Effector memory CD4-positive, alpha-beta T cell (primary cell): Measurements from ENCODE around the gene SIGLEC1.

Experiments used
- DNase-seq, 3 donors: peaks; one replicate each; pipeline ENCODE4 v3.0.0-alpha.2; 2020
- H3K27ac ChIP-seq: 2 replicates; pipeline ENCODE4 v1.7.0; 2013; ENCODE audit warnings: mild to moderate bottlenecking, low read length, moderate library complexity; ENCODE audit not compliant: insufficient read depth, poor library complexity, severe bottlenecking
- H3K27me3 ChIP-seq: replicated peaks from 2 replicates; pipeline ENCODE4 v1.7.0; 2013; ENCODE audit warnings: mild to moderate bottlenecking, low read length; ENCODE audit not compliant: insufficient read depth, control insufficient read depth, poor library complexity, severe bottlenecking
- H3K36me3 ChIP-seq: 2 replicates; pipeline ENCODE4 v1.7.0; 2013; ENCODE audit warnings: mild to moderate bottlenecking, low read length, moderate library complexity; ENCODE audit not compliant: control insufficient read depth, insufficient read depth
- H3K4me1 ChIP-seq: 2 replicates; pipeline ENCODE4 v1.7.0; 2013; ENCODE audit warnings: low read length, mild to moderate bottlenecking; ENCODE audit not compliant: control insufficient read depth, insufficient read depth, poor library complexity, severe bottlenecking
- H3K4me3 ChIP-seq: 2 replicates; pipeline ENCODE4 v1.7.0; 2013; ENCODE audit warnings: low read length, low read depth, mild to moderate bottlenecking; ENCODE audit not compliant: insufficient read depth, poor library complexity, severe bottlenecking
- H3K9me3 ChIP-seq: 2 replicates; pipeline ENCODE4 v1.7.0; 2013; ENCODE audit warnings: mild to moderate bottlenecking, low read length, moderate library complexity; ENCODE audit not compliant: control insufficient read depth

SIGLEC1 gene

GRCh38 chr20:3716195-3716834 is 3.9 kb upstream of the SIGLEC1 start:
- H3K36me3 ChIP-seq, result no peaks in the 10 kb centered on the region
- no peaks in the 10 kb centered on the region for H3K4me1 ChIP-seq
- no peak overlapping the region for H3K27ac ChIP-seq
- H3K9me3 ChIP-seq, result no peaks in the 10 kb centered on the region
- no peak overlapping the region for H3K4me3 ChIP-seq
- peaks cover 4% of the 10 kb centered on the region for H3K27me3 ChIP-seq
- no peak for DNase-seq

DNA sequence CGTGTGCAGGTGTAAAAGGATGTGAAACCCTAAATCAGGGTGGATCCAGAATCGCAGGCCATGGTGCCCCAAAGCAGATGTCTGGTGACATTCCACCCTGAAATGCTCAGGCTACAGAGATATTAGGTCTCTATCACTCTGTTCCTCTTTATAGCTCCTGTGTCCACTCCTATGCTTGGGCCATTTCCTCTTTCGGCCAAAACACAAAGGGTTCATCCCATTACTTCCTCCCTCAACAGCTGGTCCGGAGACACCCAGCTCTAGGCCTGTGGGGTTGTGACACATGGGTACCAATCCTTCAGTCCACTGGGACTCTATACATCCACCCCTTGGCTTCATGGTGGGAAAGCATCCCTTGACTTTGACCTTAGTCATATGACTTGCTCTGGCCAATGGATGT is 1.7 kb upstream of the SIGLEC1 start:
- no peak for DNase-seq
- no peaks in the 10 kb centered on the region for H3K36me3 ChIP-seq
- no peaks in the 10 kb centered on the region for H3K4me1 ChIP-seq
- peaks cover 3% of the 10 kb centered on the region for H3K27me3 ChIP-seq
- no peaks in the 10 kb centered on the region for H3K9me3 ChIP-seq
- H3K27ac ChIP-seq, result no peak overlapping the region
- no peak overlapping the region for H3K4me3 ChIP-seq

DNA sequence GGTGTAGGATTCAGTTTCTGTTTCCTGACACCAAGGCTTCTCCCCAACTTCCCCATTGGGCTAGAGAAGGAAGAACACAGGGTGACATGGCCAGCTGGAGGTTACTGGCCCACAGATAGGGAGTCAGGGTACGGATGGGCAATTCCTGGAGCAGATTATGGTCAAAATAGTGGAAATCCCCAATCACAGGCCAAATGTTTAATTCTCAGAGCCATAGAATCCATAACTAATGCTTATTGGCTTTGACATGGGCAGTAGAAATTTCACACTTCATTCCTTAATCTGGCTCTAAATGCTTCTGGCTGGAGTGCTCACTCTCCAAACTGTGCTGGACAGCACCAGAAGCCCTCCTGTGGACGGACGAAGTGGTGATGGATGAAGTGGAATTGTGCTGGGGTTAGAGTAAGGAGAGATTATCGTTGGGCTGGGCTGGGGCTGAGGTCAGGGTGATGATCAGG is 887 bp downstream of the SIGLEC1 start:
- DNase-seq, result no peak
- no peaks in the 10 kb centered on the region for H3K4me1 ChIP-seq
- H3K27ac ChIP-seq, result no peak overlapping the region
- no peaks in the 10 kb centered on the region for H3K9me3 ChIP-seq
- no peaks in the 10 kb centered on the region for H3K36me3 ChIP-seq
- no peak overlapping the region for H3K4me3 ChIP-seq
- H3K27me3 ChIP-seq, result no peaks in the 10 kb centered on the region

DNA sequence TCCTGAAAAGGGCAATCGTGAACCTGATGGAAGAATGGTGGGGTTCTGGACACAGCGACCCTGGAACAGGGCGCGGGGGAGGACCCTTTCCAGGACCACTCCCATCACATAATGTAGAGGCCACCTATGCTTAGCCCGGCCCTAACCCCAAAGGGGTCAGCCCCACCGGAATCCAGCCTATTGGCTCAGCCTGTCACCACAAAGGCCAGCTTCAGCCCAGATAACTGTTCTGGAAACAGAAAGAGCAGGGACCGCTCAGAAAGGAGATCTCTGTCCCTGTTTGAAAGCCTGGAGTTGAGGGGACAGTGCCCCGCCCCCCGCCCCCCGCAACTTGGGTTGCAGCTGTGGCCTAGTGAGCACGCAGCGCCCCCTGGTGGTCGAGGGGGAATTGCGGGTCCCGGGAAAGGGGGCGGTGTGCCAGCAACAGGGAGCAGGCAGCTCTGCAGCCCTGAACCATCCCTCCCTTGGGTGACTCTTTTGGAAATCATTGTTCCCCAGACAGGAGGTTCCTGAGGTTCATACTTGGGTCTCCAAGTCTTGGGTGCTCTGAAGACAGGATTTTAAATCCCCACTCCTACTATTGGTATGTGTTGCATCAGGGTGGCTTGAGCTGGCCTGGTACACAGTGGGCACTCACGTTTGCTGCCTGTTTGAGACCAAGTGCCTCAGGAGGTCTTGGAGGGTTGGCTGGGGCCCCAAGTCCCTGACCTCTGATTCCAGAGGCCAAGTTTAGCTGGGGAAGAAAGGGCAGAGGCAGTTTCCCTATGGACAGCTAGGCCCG is 1.5 kb downstream of the SIGLEC1 start:
- H3K9me3 ChIP-seq, result no peaks in the 10 kb centered on the region
- H3K4me1 ChIP-seq, result no peaks in the 10 kb centered on the region
- H3K27ac ChIP-seq, result no peak overlapping the region
- H3K36me3 ChIP-seq, result no peaks in the 10 kb centered on the region
- no peaks in the 10 kb centered on the region for H3K27me3 ChIP-seq
- no peak overlapping the region for H3K4me3 ChIP-seq
- DNase-seq, result peak; percentile 46 to 64 (median 60)

DNA sequence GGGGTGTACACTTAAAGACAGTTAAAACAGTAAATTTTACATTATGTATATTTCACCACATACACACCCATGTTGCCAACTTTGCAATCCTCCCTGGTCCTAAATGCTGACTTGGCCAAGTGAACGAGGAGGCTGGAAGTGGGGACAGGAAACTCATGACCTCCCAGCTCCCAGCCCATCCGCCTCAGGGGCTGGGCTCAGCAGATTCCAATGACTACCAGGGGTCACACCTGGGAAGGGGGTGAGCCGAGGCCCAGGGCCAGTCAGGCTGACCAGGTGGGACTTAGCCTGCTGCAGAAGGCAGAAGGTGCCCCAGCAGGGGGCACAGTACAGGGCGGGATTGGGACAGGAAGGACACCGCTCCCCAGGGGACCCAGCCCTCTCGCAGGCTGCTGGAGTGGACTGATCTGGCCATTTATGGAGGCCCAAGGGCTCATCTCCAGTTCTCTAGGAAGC is 2.4 kb downstream of the SIGLEC1 start:
- H3K4me3 ChIP-seq, result no peak overlapping the region
- H3K27me3 ChIP-seq, result no peaks in the 10 kb centered on the region
- H3K27ac ChIP-seq, result no peak overlapping the region
- H3K4me1 ChIP-seq, result no peaks in the 10 kb centered on the region
- H3K9me3 ChIP-seq, result no peaks in the 10 kb centered on the region
- DNase-seq, result no peak
- H3K36me3 ChIP-seq, result no peaks in the 10 kb centered on the region

DNA sequence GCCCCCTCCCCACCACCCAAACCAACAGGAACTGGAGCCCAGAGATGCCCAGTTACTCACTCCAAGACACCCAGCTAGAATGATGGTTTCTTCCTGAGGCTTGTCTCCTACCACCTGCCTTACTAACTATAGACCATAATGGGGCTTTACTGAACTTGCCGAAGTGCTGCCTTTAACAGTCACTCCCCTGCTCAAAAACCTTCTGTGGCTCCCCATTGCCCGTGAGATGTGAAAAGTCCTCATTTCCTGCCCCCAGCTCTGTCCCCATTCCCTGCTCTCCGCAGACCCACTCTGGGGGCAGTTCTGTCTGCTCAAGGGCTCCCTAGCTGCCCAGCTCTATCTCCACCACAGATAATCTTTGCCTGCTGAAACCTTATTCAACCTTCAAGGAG is 4.9 kb downstream of the SIGLEC1 start:
- Histone ChIP-seq H3K36me3 (no peaks in the 10 kb centered on the region), H3K4me3 (no peak overlapping the region), H3K9me3 (no peaks in the 10 kb centered on the region), H3K27ac (no peak overlapping the region), H3K27me3 (no peaks in the 10 kb centered on the region), H3K4me1 (no peaks in the 10 kb centered on the region)
- DNase-seq, result no peak

DNA sequence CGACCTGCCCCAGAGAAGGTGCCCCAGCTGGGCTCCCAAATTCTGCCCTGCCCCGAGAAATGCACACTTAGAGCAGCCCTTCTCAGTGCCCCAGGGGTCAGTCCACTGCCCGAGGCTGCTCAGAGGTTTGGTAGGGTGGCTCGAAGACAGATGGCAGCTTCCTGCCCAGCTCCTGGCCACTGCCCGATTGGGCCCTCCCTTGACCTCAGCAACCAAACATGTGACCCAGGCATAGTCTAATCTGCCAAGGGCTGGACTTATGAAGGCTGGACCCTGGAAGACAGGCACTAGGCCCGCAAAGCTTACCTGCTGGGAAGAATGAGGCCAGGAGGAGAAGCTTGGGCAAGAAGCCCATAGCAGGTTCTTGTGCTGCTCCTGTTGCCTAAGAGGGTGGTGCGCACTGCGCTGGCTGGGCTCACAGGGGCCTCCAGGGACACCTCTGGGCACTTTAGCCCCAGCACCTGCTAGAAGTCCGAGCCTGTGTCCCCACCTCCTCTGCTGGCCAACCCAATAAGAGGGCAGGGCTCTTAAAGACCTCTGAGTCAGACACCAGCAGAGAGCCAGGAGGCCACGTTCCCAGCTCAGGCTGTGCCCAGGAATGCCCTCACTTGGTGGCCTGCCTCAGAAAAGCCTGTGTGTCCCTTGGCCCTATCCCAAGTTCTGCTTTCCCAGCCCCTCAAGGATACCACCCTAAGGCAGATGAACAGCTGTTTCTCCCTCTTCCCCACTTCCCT is 5.5 kb downstream of the SIGLEC1 start:
- Histone ChIP-seq H3K4me3 (no peak overlapping the region), H3K4me1 (no peaks in the 10 kb centered on the region), H3K9me3 (no peaks in the 10 kb centered on the region), H3K27me3 (no peaks in the 10 kb centered on the region), H3K36me3 (no peaks in the 10 kb centered on the region), H3K27ac (no peak overlapping the region)
- DNase-seq, result no peak

DNA sequence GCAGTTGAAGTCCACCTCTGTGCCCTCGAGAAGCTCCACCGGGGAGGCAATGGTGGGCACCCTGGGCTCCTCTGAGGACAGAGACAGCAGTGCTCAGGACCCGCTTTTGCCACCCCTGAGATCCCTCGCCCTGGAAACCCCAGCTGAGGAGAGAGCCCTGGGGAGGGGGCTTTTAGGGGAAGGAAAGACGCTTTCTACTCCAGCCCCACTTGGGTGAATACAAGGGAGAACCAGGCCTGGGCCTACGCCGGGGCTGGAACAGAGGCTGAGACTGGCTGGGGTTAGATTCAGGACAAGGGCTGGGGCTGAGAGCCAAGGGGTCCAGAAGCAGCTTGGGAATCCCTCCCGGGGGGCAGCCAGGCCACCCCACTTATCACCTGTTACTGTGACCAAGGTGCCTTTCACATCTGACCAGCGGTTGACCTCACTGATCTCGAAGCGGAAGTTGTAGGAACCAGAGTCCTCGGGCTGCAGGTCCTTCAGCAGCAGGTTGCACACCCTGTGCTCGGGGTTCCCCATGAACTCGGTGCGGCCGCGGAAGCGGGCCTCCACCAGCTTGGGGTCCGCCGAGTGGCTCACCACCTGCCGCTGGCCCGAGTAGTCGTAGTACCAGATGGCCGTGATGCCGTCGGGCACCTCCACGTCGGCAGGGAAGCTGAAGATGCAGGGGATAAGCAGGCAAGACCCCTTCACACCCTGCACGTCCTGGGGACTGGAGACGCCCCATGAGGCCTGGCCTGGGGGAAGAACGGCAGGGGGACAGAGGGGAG is 6.2 kb downstream of the SIGLEC1 start:
- Histone ChIP-seq H3K9me3 (no peaks in the 10 kb centered on the region), H3K36me3 (no peaks in the 10 kb centered on the region), H3K27me3 (no peaks in the 10 kb centered on the region), H3K4me3 (no peak overlapping the region), H3K27ac (no peak overlapping the region), H3K4me1 (no peaks in the 10 kb centered on the region)
- no peak for DNase-seq

- Histone ChIP-seq H3K4me1 (no peaks in the 10 kb centered on the region), H3K36me3 (no peaks in the 10 kb centered on the region), H3K4me3 (no peak overlapping the region), H3K9me3 (no peaks in the 10 kb centered on the region), H3K27ac (no peak overlapping the region), H3K27me3 (no peaks in the 10 kb centered on the region)
- no peak for DNase-seq
Measured at GRCh38 chr20:3705491-3705969, 6.9 kb downstream of the SIGLEC1 start.
